Upper lobe of left lung (tissue), 6 donors: ENCODE data around the gene VOPP1. TPM values are rescaled to one million over a fixed set of nuclear protein-coding genes. Genes with fewer than 3 reads are reported as not detected.
"Not testable (repeated sequence)": the region's sequence is repeated elsewhere in the genome, so short reads cannot be mapped to it uniquely, and the experiment has no call there.

Source experiments
- ATAC-seq, 2 donors: fragments of 200-7000 bp; cut with Tn5 transposase; one replicate each; pipeline ENCODE4 v1.9.1; 2022; ENCODE audit warnings: mild to moderate bottlenecking in 2 of 2, moderate library complexity in 2 of 2; ENCODE audit not compliant: low FRiP score in 2 of 2
- DNase-seq, 2 donors: peaks; one replicate each; pipeline ENCODE4 v3.0.0-alpha.2; 2019 to 2020
- H3K27ac ChIP-seq, 4 donors: fragments of 200-600 bp; sonication (generic); one replicate each; pipeline ENCODE4 v1.5.1; 2016 to 2019
- H3K27me3 ChIP-seq, 4 donors: fragments of 200-600 bp; sonication (generic); one replicate each; pipeline ENCODE4 v1.5.1; 2017 to 2019
- H3K36me3 ChIP-seq, 4 donors: fragments of 200-600 bp; sonication (generic); one replicate each; pipeline ENCODE4 v1.5.1; 2016 to 2019
- H3K4me1 ChIP-seq, 4 donors: fragments of 200-600 bp; sonication (generic); one replicate each; pipeline ENCODE4 v1.5.1; 2018 to 2019
- H3K4me3 ChIP-seq, 4 donors: fragments of 200-600 bp; sonication (generic); one replicate each; pipeline ENCODE4 v1.5.1; 2017 to 2019; ENCODE audit warnings: mild to moderate bottlenecking in 2 of 4, moderate library complexity in 1 of 4
- H3K9me3 ChIP-seq, 4 donors: fragments of 200-600 bp; sonication (generic); one replicate each; pipeline ENCODE4 v1.5.1; 2018 to 2019
- EP300 ChIP-seq, 4 donors: sonication (generic); formaldehyde crosslinking; IDR thresholded peaks; one replicate each; pipeline ENCODE4 v1.5.1; 2017; ENCODE audit warnings: antibody characterized with exemption in 4 of 4, control low read depth in 2 of 4
- POLR2A ChIP-seq, 4 donors: fragments of 450-650 bp; IDR thresholded peaks; one replicate each; pipeline ENCODE4 v1.5.1; 2016 to 2017; ENCODE audit warnings: antibody characterized with exemption in 4 of 4, mild to moderate bottlenecking in 2 of 4
- POLR2AphosphoS5 ChIP-seq, 2 donors: sonication (generic); formaldehyde crosslinking; IDR thresholded peaks; one replicate each; pipeline ENCODE4 v1.5.1; 2017; ENCODE audit warnings: antibody characterized with exemption in 2 of 2
- WGBS, 2 donors: methylation state at CpG; one replicate each; pipeline ENCODE4 v1.1.5; 2017 to 2018; 5-methylcytosine and 5-hydroxymethylcytosine counted together
- total RNA-seq, 6 donors: library from RNA; depleted of rRNA in 4 of 6; stranded (reverse); fragments of >200 nt in 4 of 6; gene quantifications; one replicate each; pipeline versions ENCODE4 v1.1.0 to v1.2.1, GENCODE V29; 2016 to 2021
- TF ChIP-seq, protein P1 (sequence below), 6 experiments: fragments of 450-650 bp in 4 of 6; fragments of 200-600 bp in 2 of 6; sonication (generic) in 2 of 6; IDR thresholded peaks; one replicate each; pipeline ENCODE4 v1.5.1; 2016 to 2019; ENCODE audit warnings: antibody characterized with exemption in 6 of 6
- donor health status: DM: no; HTN: no; CAD: no; lungs with moderate emphysema.
- donor health status: DM: no; HTN: yes; CAD: no; lungs with severe emphysema.

VOPP1 gene
- total RNA-seq, 6 donors from 2014 or later, result 27.2 to 67.6 (median 45.0) TPM

DNA sequence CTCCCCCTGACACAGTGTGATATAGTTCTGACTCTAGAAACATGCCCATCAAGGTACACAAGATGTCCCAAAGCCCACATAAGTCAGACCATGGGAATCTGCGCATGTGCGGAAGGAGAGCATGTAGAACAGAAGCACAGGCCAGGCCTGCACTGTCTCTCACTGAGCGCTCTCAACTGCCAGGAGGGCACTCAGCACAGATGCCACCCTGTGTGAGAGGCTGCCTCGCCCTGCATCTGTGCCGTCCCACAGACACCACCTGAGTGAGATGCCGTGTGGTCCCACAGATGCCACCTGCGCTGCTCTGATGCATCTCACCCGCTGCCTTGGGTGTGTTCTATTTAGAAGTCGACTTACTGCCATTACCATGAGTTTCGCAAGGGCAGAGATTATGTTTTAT lies 98.4 kb downstream of the VOPP1 start:
- H3K4me1 ChIP-seq, result peaks cover 0 to 3% (median 0%) of the 10 kb centered on the region in 4 donors
- no peak overlapping the region for H3K27ac ChIP-seq
- ATAC-seq (no peak), DNase-seq (no peak)
- no peaks in the 10 kb centered on the region for H3K27me3 ChIP-seq
- TF ChIP-seq EP300 (IDR thresholded peaks at IDR 0.05), result no peak
- TF ChIP-seq, protein P1, sequence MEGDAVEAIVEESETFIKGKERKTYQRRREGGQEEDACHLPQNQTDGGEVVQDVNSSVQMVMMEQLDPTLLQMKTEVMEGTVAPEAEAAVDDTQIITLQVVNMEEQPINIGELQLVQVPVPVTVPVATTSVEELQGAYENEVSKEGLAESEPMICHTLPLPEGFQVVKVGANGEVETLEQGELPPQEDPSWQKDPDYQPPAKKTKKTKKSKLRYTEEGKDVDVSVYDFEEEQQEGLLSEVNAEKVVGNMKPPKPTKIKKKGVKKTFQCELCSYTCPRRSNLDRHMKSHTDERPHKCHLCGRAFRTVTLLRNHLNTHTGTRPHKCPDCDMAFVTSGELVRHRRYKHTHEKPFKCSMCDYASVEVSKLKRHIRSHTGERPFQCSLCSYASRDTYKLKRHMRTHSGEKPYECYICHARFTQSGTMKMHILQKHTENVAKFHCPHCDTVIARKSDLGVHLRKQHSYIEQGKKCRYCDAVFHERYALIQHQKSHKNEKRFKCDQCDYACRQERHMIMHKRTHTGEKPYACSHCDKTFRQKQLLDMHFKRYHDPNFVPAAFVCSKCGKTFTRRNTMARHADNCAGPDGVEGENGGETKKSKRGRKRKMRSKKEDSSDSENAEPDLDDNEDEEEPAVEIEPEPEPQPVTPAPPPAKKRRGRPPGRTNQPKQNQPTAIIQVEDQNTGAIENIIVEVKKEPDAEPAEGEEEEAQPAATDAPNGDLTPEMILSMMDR (IDR thresholded peaks at IDR 0.05), result no peak
- TF ChIP-seq POLR2A (IDR thresholded peaks at IDR 0.05), result no peak
- H3K36me3 ChIP-seq, result peaks cover 0 to 6% (median 0%) of the 10 kb centered on the region in 4 donors
- 95 to 98% methylated on average over 10 of the region's 10 CpGs for WGBS, 2 donors
- no peaks in the 10 kb centered on the region for H3K9me3 ChIP-seq
- no peak overlapping the region for H3K4me3 ChIP-seq

DNA sequence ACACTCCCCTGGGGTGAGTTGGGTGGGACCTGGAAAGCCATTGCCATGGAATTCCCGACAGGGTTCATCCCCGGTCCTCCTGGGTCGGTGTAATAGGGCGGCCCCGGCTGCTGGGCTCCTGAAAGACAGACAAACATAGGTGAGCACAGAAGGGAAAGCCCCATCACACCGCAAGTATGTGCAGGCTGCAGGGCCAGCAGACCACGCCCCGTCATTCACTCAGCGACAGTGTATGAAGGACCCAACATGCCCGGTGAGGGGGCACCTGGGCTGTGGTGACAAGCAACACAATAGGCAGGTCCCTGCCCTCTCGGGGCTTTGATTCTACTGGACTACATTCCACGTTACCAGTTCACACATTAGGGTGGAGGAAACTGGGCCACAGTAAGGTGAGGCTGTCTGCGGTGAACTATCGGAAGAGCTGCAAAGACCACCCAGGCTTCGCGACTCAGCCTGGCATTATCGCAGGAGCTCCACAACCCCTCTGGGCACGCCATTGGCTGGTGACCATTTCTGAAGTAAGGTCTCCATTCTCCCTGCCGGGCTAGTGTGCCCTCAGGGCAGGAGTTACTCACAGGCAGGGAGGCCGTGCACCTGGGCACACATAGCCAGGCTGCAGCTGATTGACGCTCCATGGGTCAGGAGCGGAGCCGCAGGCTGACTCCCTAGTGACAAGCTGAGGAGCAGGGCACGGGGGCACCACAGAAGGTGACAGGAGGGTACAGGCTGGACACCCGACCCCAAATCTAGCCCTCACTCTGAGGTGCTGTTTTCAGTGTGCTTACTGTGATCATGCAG lies 99.2 kb downstream of the VOPP1 start:
- TF ChIP-seq, protein P1 (IDR thresholded peaks at IDR 0.05), result no peak
- TF ChIP-seq EP300 (IDR thresholded peaks at IDR 0.05), result no peak
- no peak for TF ChIP-seq POLR2A (IDR thresholded peaks at IDR 0.05)
- Histone ChIP-seq H3K4me1 (peaks cover 0 to 3% (median 0%) of the 10 kb centered on the region in 4 donors), H3K36me3 (peaks cover 0 to 6% (median 0%) of the 10 kb centered on the region in 4 donors), H3K27ac (no peak overlapping the region), H3K27me3 (no peaks in the 10 kb centered on the region), H3K9me3 (no peaks in the 10 kb centered on the region), H3K4me3 (no peak overlapping the region)
- DNase-seq (no peak), ATAC-seq (no peak)
- 94 to 97% methylated on average over 18 to 23 of the region's 25 CpGs for WGBS, 2 donors

DNA sequence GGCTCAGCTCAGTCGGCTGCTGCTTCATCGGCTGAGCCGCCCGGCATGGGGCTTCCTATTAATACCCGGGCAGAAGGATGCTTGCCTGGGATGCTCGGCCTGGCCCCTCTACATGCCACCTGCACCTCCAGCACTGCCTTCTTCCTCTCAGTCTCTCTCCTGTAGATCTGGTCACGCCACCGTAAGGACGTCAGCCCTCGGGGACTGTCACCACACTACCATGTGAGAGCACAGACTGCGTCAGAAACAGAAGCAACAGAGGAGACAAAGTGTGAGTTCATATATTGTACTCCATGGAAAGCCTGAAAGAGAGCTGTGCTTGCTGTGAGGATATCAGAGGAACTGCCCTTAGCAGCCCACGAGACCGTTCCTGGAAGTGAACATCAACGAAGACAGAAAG lies 99.9 kb downstream of the VOPP1 start:
- not testable (repeated sequence) for DNase-seq, H3K36me3 ChIP-seq, ATAC-seq, H3K4me3 ChIP-seq, H3K4me1 ChIP-seq, H3K27me3 ChIP-seq, H3K27ac ChIP-seq, H3K9me3 ChIP-seq
- WGBS, 2 donors, result no CpG with 5 or more reads among the region's 14 CpGs

DNA sequence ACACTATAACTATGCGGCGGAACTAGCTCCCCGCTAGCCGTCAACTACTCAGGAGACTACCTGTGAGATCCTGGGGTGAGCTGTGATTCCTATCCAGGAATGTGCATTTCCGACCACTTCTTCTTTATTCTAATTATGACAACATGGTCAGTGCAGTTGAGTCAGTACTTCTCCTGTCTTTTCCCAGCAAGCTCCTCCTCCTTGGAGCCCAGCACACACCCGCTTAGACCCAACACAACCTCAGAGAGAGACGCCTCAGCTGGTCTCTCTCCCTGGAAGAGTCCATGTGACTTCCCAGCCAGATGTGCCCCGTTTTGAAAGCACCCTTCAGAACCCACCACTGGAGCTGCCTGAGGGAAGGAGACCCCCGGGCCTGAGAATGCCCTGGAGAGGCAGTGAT lies 100.7 kb downstream of the VOPP1 start:
- H3K4me1 ChIP-seq, H3K36me3 ChIP-seq, H3K27me3 ChIP-seq, H3K4me3 ChIP-seq, ATAC-seq, H3K27ac ChIP-seq, DNase-seq, H3K9me3 ChIP-seq: not testable (repeated sequence)
- WGBS, 2 donors, result 82 to 100% methylated on average over 1 to 4 of the region's 9 CpGs

DNA sequence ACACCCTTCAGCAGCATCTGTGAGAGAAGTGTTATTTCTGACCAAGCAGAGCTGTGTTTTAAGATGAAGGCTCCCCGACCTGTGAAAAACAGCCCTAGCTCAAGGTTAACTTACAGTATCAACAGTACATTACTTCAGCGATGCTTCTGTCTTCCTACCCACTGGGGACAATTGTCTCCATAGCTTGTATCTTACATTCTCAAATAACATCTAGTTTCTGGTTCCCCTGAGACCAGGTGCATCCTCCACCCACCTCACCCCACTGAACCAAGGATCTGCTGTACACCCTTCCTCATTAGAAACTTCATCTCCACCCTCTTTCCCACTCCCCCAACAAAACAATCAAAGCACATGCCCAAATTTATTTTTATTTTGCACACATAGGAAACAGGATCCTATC lies 102.0 kb downstream of the VOPP1 start:
- H3K4me1 ChIP-seq, result peaks cover 0 to 3% (median 0%) of the 10 kb centered on the region in 4 donors
- H3K36me3 ChIP-seq, result peaks cover 0 to 4% (median 2%) of the 10 kb centered on the region in 4 donors
- no peaks in the 10 kb centered on the region for H3K9me3 ChIP-seq
- no peak for DNase-seq
- no peaks in the 10 kb centered on the region for H3K27me3 ChIP-seq
- H3K27ac ChIP-seq, result no peak overlapping the region
- WGBS, 2 donors, result 72 to 75% methylated on average over 2 of the region's 2 CpGs
- H3K4me3 ChIP-seq, result no peak overlapping the region
- TF ChIP-seq POLR2A (IDR thresholded peaks at IDR 0.05), result no peak
- TF ChIP-seq POLR2AphosphoS5 (IDR thresholded peaks at IDR 0.05), result no peak
- TF ChIP-seq, protein P1 (IDR thresholded peaks at IDR 0.05), result no peak
- TF ChIP-seq EP300 (IDR thresholded peaks at IDR 0.05), result no peak
- ATAC-seq, result no peak

DNA sequence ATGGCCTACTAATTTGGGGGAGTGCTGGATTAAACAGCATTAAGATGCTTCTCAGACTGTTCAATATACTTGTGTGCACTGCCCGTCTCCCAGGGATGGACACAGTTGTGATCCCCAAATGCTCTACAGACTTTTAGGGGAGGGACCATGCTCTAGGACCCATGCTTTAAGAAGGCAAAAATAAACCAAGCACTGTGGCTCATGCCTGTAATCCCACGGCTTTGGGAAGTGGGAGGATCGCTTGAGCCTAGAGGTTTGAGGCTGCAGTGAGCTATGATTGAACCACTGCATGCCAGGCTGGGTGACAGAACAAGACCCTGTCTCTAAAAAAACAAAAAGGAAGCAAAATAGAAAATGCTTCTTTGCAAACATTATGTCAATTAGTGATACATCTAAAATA lies 102.6 kb downstream of the VOPP1 start:
- WGBS, 2 donors, result 84 to 86% methylated on average over 2 to 3 of the region's 3 CpGs
- no peaks in the 10 kb centered on the region for H3K27me3 ChIP-seq
- no peak for TF ChIP-seq EP300 (IDR thresholded peaks at IDR 0.05)
- TF ChIP-seq POLR2AphosphoS5 (IDR thresholded peaks at IDR 0.05), result no peak
- TF ChIP-seq, protein P1 (IDR thresholded peaks at IDR 0.05), result no peak
- no peak for TF ChIP-seq POLR2A (IDR thresholded peaks at IDR 0.05)
- no peak for DNase-seq
- ATAC-seq, result no peak
- no peaks in the 10 kb centered on the region for H3K9me3 ChIP-seq
- H3K36me3 ChIP-seq, result peaks cover 0 to 8% (median 4%) of the 10 kb centered on the region in 4 donors
- no peak overlapping the region for H3K4me3 ChIP-seq
- H3K4me1 ChIP-seq, result peaks cover 0 to 3% (median 0%) of the 10 kb centered on the region in 4 donors
- H3K27ac ChIP-seq, result peak overlapping the region in 1 of 4 donors; percentile 19
